ENCODE results near the gene SERPINA4. TPM values are rescaled to one million over a fixed set of nuclear protein-coding genes. Genes with fewer than 3 reads are reported as not detected.

The SERPINA4 gene
- total and polyA plus RNA-seq, 4 donors = 0.18 TPM; not detected in 3

GRCh38 chr14:94524093-94524492 lies 37.1 kb upstream of the SERPINA4 start:
- Histone ChIP-seq H3K36me3 (ENCODE audit: control insufficient read depth in 4 of 4, insufficient read depth in 4 of 4, low read length in 4 of 4) (no peaks in the 10 kb centered on the region), H3K27ac (ENCODE audit: low read depth in 1 of 2, low read length in 1 of 2) (no peak overlapping the region), H3K4me3 (no peak overlapping the region), H3K9ac (ENCODE audit: insufficient read depth in 1 of 2, low read length in 2 of 2) (no peak overlapping the region), H3K4me1 (ENCODE audit: control insufficient read depth in 5 of 5, insufficient read depth in 5 of 5, low read length in 5 of 5) (no peaks in the 10 kb centered on the region), H3K27me3 (ENCODE audit: control insufficient read depth in 3 of 3, insufficient read depth in 3 of 3, low read length in 2 of 3) (peaks cover 0 to 7% (median 0%) of the 10 kb centered on the region in 3 donors), H3K9me3 (ENCODE audit: control insufficient read depth in 4 of 4, insufficient read depth in 3 of 4, low read length in 3 of 4) (peaks cover 0 to 2% (median under 1%) of the 10 kb centered on the region in 4 donors)
- WGBS, 2 donors = 67 to 78% methylated on average over 3 of the region's 3 CpGs
- ATAC-seq (ENCODE audit: insufficient read depth, low FRiP score) (no peak), DNase-seq (no peak)
- no peak for TF ChIP-seq CTCF (IDR thresholded peaks at IDR 0.05; ENCODE audit: control extremely low read depth, extremely low read depth)

- H3K4me1 ChIP-seq (ENCODE audit: control insufficient read depth in 5 of 5, insufficient read depth in 5 of 5, low read length in 5 of 5) = no peaks in the 10 kb centered on the region
- H3K36me3 ChIP-seq (ENCODE audit: control insufficient read depth in 4 of 4, insufficient read depth in 4 of 4, low read length in 4 of 4) = no peaks in the 10 kb centered on the region
- H3K9me3 ChIP-seq (ENCODE audit: control insufficient read depth in 4 of 4, insufficient read depth in 3 of 4, low read length in 3 of 4) = peaks cover 0 to 3% (median under 1%) of the 10 kb centered on the region in 4 donors
- H3K4me3 ChIP-seq = no peak overlapping the region
- TF ChIP-seq CTCF (IDR thresholded peaks at IDR 0.05; ENCODE audit: control extremely low read depth, extremely low read depth) = no peak
- no peak for DNase-seq
- no peak overlapping the region for H3K27ac ChIP-seq (ENCODE audit: low read depth in 1 of 2, low read length in 1 of 2)
- H3K9ac ChIP-seq (ENCODE audit: insufficient read depth in 1 of 2, low read length in 2 of 2) = no peak overlapping the region
- peaks cover 0 to 4% (median 0%) of the 10 kb centered on the region in 3 donors for H3K27me3 ChIP-seq (ENCODE audit: control insufficient read depth in 3 of 3, insufficient read depth in 3 of 3, low read length in 2 of 3)
- no peak for ATAC-seq (ENCODE audit: insufficient read depth, low FRiP score)
Measured at GRCh38 chr14:94531187-94531586, 30.1 kb upstream of the SERPINA4 start.

- no peak overlapping the region for H3K27ac ChIP-seq (ENCODE audit: low read depth in 1 of 2, low read length in 1 of 2)
- H3K27me3 ChIP-seq (ENCODE audit: control insufficient read depth in 3 of 3, insufficient read depth in 3 of 3, low read length in 2 of 3) = peaks cover 0 to 4% (median 0%) of the 10 kb centered on the region in 3 donors
- DNase-seq (no peak), ATAC-seq (ENCODE audit: insufficient read depth, low FRiP score) (no peak)
- H3K4me3 ChIP-seq = no peak overlapping the region
- 48 to 59% methylated on average over 2 of the region's 2 CpGs for WGBS, 2 donors
- TF ChIP-seq CTCF (IDR thresholded peaks at IDR 0.05; ENCODE audit: control extremely low read depth, extremely low read depth) = no peak
- H3K36me3 ChIP-seq (ENCODE audit: control insufficient read depth in 4 of 4, insufficient read depth in 4 of 4, low read length in 4 of 4) = no peaks in the 10 kb centered on the region
- H3K9me3 ChIP-seq (ENCODE audit: control insufficient read depth in 4 of 4, insufficient read depth in 3 of 4, low read length in 3 of 4) = peaks cover 0 to 3% (median 0%) of the 10 kb centered on the region in 4 donors
- H3K4me1 ChIP-seq (ENCODE audit: control insufficient read depth in 5 of 5, insufficient read depth in 5 of 5, low read length in 5 of 5) = no peaks in the 10 kb centered on the region
- H3K9ac ChIP-seq (ENCODE audit: insufficient read depth in 1 of 2, low read length in 2 of 2) = no peak overlapping the region
Measured at GRCh38 chr14:94532447-94532846, 28.8 kb upstream of the SERPINA4 start.

- Histone ChIP-seq H3K27ac (ENCODE audit: low read depth in 1 of 2, low read length in 1 of 2) (no peak overlapping the region), H3K4me1 (ENCODE audit: control insufficient read depth in 5 of 5, insufficient read depth in 5 of 5, low read length in 5 of 5) (no peaks in the 10 kb centered on the region), H3K9ac (ENCODE audit: insufficient read depth in 1 of 2, low read length in 2 of 2) (no peak overlapping the region), H3K36me3 (ENCODE audit: control insufficient read depth in 4 of 4, insufficient read depth in 4 of 4, low read length in 4 of 4) (no peaks in the 10 kb centered on the region), H3K4me3 (no peak overlapping the region), H3K9me3 (ENCODE audit: control insufficient read depth in 4 of 4, insufficient read depth in 3 of 4, low read length in 3 of 4) (peaks cover 0 to 2% (median 0%) of the 10 kb centered on the region in 4 donors), H3K27me3 (ENCODE audit: control insufficient read depth in 3 of 3, insufficient read depth in 3 of 3, low read length in 2 of 3) (peaks cover 0 to 8% (median 0%) of the 10 kb centered on the region in 3 donors)
- 73 to 74% methylated on average over 3 of the region's 3 CpGs for WGBS, 2 donors
- ATAC-seq (ENCODE audit: insufficient read depth, low FRiP score) (no peak), DNase-seq (no peak)
- no peak for TF ChIP-seq CTCF (IDR thresholded peaks at IDR 0.05; ENCODE audit: control extremely low read depth, extremely low read depth)
Measured at GRCh38 chr14:94535506-94535905, 25.7 kb upstream of the SERPINA4 start.

All from lung (tissue), 12 donors.